H1 (cell line): ENCODE results near the gene DIP2B. TPM values are rescaled to one million over a fixed set of nuclear protein-coding genes. Genes with fewer than 3 reads are reported as not detected.
"Not testable (repeated sequence)": the region's sequence is repeated elsewhere in the genome, so short reads cannot be mapped to it uniquely, and the experiment has no call there.

Source experiments
- CTCF ChIA-PET: fragments of 300-600 bp; sonication (Branson Sonifier 250); formaldehyde crosslinking; loops from one replicate; lab custom pipeline; 2021; ENCODE audit not compliant: partially characterized antibody; lab: Charles Lee
- POLR2A ChIA-PET: fragments of 300-600 bp; sonication (Branson Sonifier 250); formaldehyde crosslinking; loops from one replicate; lab custom pipeline; 2021; ENCODE audit warnings: inconsistent platforms; ENCODE audit not compliant: partially characterized antibody; lab: Charles Lee
- DNase-seq, 2 experiments: peaks; one replicate each; pipeline versions ENCODE4 v3.0.0 to v3.0.0-alpha.2; 2010 to 2022; ENCODE audit warnings: low spot score in 2 of 2, low read depth in 1 of 2, mixed read lengths in 1 of 2
- FAIRE-seq: peaks from 2 replicates; lab custom pipeline; 2011; peaks lifted over from hg19 to GRCh38; lab: Jason Lieb, UNC
- H2AFZ ChIP-seq: 2 replicates; pipeline ENCODE4 v1.8.1; 2012; ENCODE audit warnings: low read length, inconsistent platforms
- H2AK5ac ChIP-seq: 2 replicates; pipeline ENCODE4 v1.6.1; 2013; ENCODE audit warnings: low read depth, low read length
- H2BK120ac ChIP-seq: replicated peaks from 2 replicates; pipeline ENCODE3; 2013; ENCODE audit warnings: low read depth, low read length, inconsistent platforms
- H2BK12ac ChIP-seq: 2 replicates; pipeline ENCODE4 v1.6.1; 2013; ENCODE audit warnings: low read depth, low read length
- H2BK15ac ChIP-seq: 2 replicates; pipeline ENCODE4 v1.6.1; 2013; ENCODE audit warnings: low read length
- H2BK20ac ChIP-seq: 2 replicates; pipeline ENCODE4 v1.6.1; 2013; ENCODE audit warnings: low read length
- H2BK5ac ChIP-seq: 2 replicates; pipeline ENCODE4 v1.6.1; 2013; ENCODE audit warnings: low read depth, low read length
- H3K14ac ChIP-seq: 2 replicates; pipeline ENCODE4 v1.6.1; 2013; ENCODE audit warnings: inconsistent platforms; ENCODE audit not compliant: insufficient read length
- H3K18ac ChIP-seq: 2 replicates; pipeline ENCODE4 v1.6.1; 2013; ENCODE audit warnings: low read length; ENCODE audit errors: extremely low read depth
- H3K23ac ChIP-seq: 2 replicates; pipeline ENCODE4 v1.6.1; 2013; ENCODE audit warnings: inconsistent platforms; ENCODE audit not compliant: insufficient read length
- H3K23me2 ChIP-seq: 2 replicates; pipeline ENCODE4 v1.6.1; 2013; ENCODE audit warnings: low read depth, low read length
- H3K27ac ChIP-seq: 2 replicates; pipeline ENCODE4 v1.6.1; 2011; ENCODE audit warnings: low read depth, low read length, inconsistent platforms
- H3K27me3 ChIP-seq, 4 experiments: replicated peaks in 1 of 4; 1 replicate in 1 of 4; 2 replicates in 3 of 4; pipeline versions ENCODE4 v1.6.1 to v1.8.1; 2011 to 2013; ENCODE audit warnings: low read length in 3 of 4, mild to moderate bottlenecking in 3 of 4, inconsistent platforms in 2 of 4, mixed read lengths in 2 of 4, moderate library complexity in 1 of 4; ENCODE audit not compliant: control insufficient read depth in 3 of 4, insufficient read depth in 3 of 4; ENCODE audit errors: extremely low read depth in 1 of 4
- H3K36me3 ChIP-seq, 4 experiments: 2 replicates each; pipeline versions ENCODE4 v1.6.1 to v1.8.1; 2011 to 2013; ENCODE audit warnings: mild to moderate bottlenecking in 4 of 4, low read length in 3 of 4, moderate library complexity in 2 of 4, control low read depth in 1 of 4, inconsistent platforms in 1 of 4; ENCODE audit not compliant: insufficient read depth in 4 of 4, control insufficient read depth in 2 of 4
- H3K4ac ChIP-seq: replicated peaks from 2 replicates; pipeline ENCODE3; 2013; ENCODE audit warnings: low read length, low read depth, mixed read lengths, inconsistent platforms; ENCODE audit not compliant: insufficient read length
- H3K4me1 ChIP-seq, 4 experiments: replicated peaks in 1 of 4; 1 replicate in 1 of 4; 2 replicates in 3 of 4; pipeline versions ENCODE4 v1.6.1 to v1.8.1; 2011 to 2013; ENCODE audit warnings: low read length in 3 of 4, inconsistent platforms in 2 of 4, mixed read lengths in 1 of 4; ENCODE audit not compliant: insufficient read depth in 4 of 4, control insufficient read depth in 3 of 4
- H3K4me2 ChIP-seq, 2 experiments: 2 replicates each; pipeline versions ENCODE4 v1.6.1 to v1.8.1; 2011 to 2013; ENCODE audit warnings: low read depth in 2 of 2, low read length in 2 of 2, control low read depth in 1 of 2, inconsistent platforms in 1 of 2, mild to moderate bottlenecking in 1 of 2; ENCODE audit not compliant: insufficient read depth in 1 of 2
- H3K4me3 ChIP-seq, 4 experiments: fragments of 200-600, 300-600 bp in 1 of 4; sonication (generic), shearing (Covaris generic), sonication (Bioruptor Twin) in 1 of 4; 2 replicates each; pipeline versions ENCODE4 v1.5.1 to v1.8.1; 2011 to 2016; ENCODE audit warnings: low read length in 4 of 4, low read depth in 3 of 4, control low read depth in 2 of 4, inconsistent platforms in 2 of 4, mild to moderate bottlenecking in 2 of 4, mixed read lengths in 1 of 4, moderate library complexity in 1 of 4; ENCODE audit not compliant: insufficient read depth in 2 of 4; ENCODE audit errors: extremely low read depth in 1 of 4
- H3K56ac ChIP-seq: replicated peaks from 2 replicates; pipeline ENCODE3; 2013; ENCODE audit warnings: low read depth, mild to moderate bottlenecking, mixed read lengths, low read length, inconsistent platforms; ENCODE audit not compliant: insufficient read length
- H3K79me1 ChIP-seq: 2 replicates; pipeline ENCODE4 v1.6.1; 2013; ENCODE audit warnings: low read depth, low read length, control low read depth
- H3K79me2 ChIP-seq, 2 experiments: 2 replicates each; pipeline versions ENCODE4 v1.6.1 to v1.8.1; 2012 to 2013; ENCODE audit warnings: low read length in 2 of 2, mild to moderate bottlenecking in 2 of 2, inconsistent platforms in 1 of 2; ENCODE audit not compliant: insufficient read depth in 2 of 2, control insufficient read depth in 1 of 2
- H3K9ac ChIP-seq, 4 experiments: replicated peaks in 1 of 4; 1 replicate in 1 of 4; 2 replicates in 3 of 4; pipeline versions ENCODE4 v1.6.1 to v1.8.1; 2011 to 2013; ENCODE audit warnings: low read depth in 3 of 4, low read length in 3 of 4, control low read depth in 2 of 4, mild to moderate bottlenecking in 2 of 4, moderate library complexity in 2 of 4, inconsistent platforms in 1 of 4; ENCODE audit errors: extremely low read depth in 1 of 4
- H3K9me3 ChIP-seq, 2 experiments: 2 replicates each; pipeline versions ENCODE4 v1.6.1 to v1.8.1; 2012 to 2013; ENCODE audit warnings: mild to moderate bottlenecking in 2 of 2, moderate library complexity in 2 of 2, control low read depth in 1 of 2, inconsistent platforms in 1 of 2, low read depth in 1 of 2, low read length in 1 of 2, mixed read lengths in 1 of 2; ENCODE audit not compliant: insufficient read depth in 2 of 2
- H4K20me1 ChIP-seq, 2 experiments: replicated peaks in 1 of 2; 2 replicates each; pipeline versions ENCODE3 to v1.8.1; 2011 to 2013; ENCODE audit warnings: inconsistent platforms in 2 of 2, low read length in 2 of 2, mild to moderate bottlenecking in 1 of 2; ENCODE audit not compliant: insufficient read depth in 2 of 2, control insufficient read depth in 1 of 2
- H4K5ac ChIP-seq: 2 replicates; pipeline ENCODE4 v1.6.1; 2013; ENCODE audit warnings: low read length, low read depth, mixed read lengths, inconsistent platforms; ENCODE audit not compliant: insufficient read length
- H4K8ac ChIP-seq: 2 replicates; pipeline ENCODE4 v1.8.0; 2013; ENCODE audit warnings: mild to moderate bottlenecking, moderate library complexity, low read length, inconsistent platforms; ENCODE audit not compliant: insufficient read depth; ENCODE audit errors: extremely low read depth
- H4K91ac ChIP-seq: replicated peaks from 2 replicates; pipeline ENCODE3; 2013; ENCODE audit warnings: low read length, mixed read lengths, inconsistent platforms; ENCODE audit not compliant: insufficient read length
- WGBS, 2 experiments: shearing (Covaris generic) in 1 of 2; methylation state at CpG; one replicate each; pipeline versions ENCODE4 v1.1.6 to v1.1.7; 2013 to 2015; ENCODE audit warnings: low lambda C conversion rate in 2 of 2, mixed read lengths in 2 of 2, inconsistent platforms in 1 of 2, low coverage in 1 of 2, missing lambda C conversion rate in 1 of 2; ENCODE audit not compliant: insufficient replicate concordance in 2 of 2, insufficient coverage in 1 of 2, insufficient read length in 1 of 2; ENCODE audit errors: extremely low coverage in 1 of 2, missing lambda C conversion rate in 1 of 2; 5-methylcytosine and 5-hydroxymethylcytosine counted together
- polyA plus RNA-seq, 7 experiments: library from polyadenylated mRNA; depleted of rRNA in 3 of 7; stranded (reverse) in 5 of 7; unstranded in 2 of 7; fragments of >200 nt in 5 of 7; fragments of 200-250 nt in 2 of 7; gene quantifications; 1 replicate in 5 of 7; 2 replicates in 1 of 7; 4 replicates in 1 of 7; pipeline versions ENCODE4 v1.2.1 to v1.2.3, GENCODE V29; 2011 to 2013; ENCODE audit warnings: missing spikeins in 2 of 7, mixed read lengths in 2 of 7
- total RNA-seq: library from RNA; stranded (reverse); fragmentation: NEBNext Ultra II Directional; extraction: Animal tissue kit (Norgen Biotek cat#: 25700); gene quantifications from 2 replicates; pipeline ENCODE4 v1.2.1, GENCODE V29; 2021

Gene DIP2B
- total and polyA plus RNA-seq, 2 of the 8 experiments (the other 6 are each of a cell fraction or from before 2014, with no cell fraction given) = 11.1 to 29.6 TPM

GRCh38 chr12:50521781-50522180 is 17.0 kb downstream of the DIP2B start:
- not testable (repeated sequence) for FAIRE-seq, H3K18ac ChIP-seq, H3K9ac ChIP-seq, H3K4me3 ChIP-seq, H4K5ac ChIP-seq, H3K9me3 ChIP-seq, H3K4ac ChIP-seq, DNase-seq, H3K27ac ChIP-seq, H4K20me1 ChIP-seq, H2BK12ac ChIP-seq, H3K4me2 ChIP-seq, H2BK15ac ChIP-seq, H3K36me3 ChIP-seq, H2BK5ac ChIP-seq, H3K56ac ChIP-seq, H4K8ac ChIP-seq, H2AK5ac ChIP-seq, H3K14ac ChIP-seq, H2AFZ ChIP-seq, H4K91ac ChIP-seq, H3K4me1 ChIP-seq, H3K23ac ChIP-seq, H3K27me3 ChIP-seq, H2BK20ac ChIP-seq, H2BK120ac ChIP-seq, H3K23me2 ChIP-seq, H3K79me1 ChIP-seq
- ChIA-PET CTCF (interaction anchor here (0.8 kb wide), 1 partner anchor 14 kb away, joined by 4 read pairs; no protein-coding TSS in a partner anchor), POLR2A (interaction anchor here (3.0 kb wide), 1 partner anchor 13 kb away, joined by 11 read pairs; no protein-coding TSS in a partner anchor)
- H3K79me2 ChIP-seq = peaks cover 3 to 68% of the 10 kb centered on the region in 2 experiments
- WGBS, 2 experiments = 96% methylated on average over 4 of the region's 4 CpGs; no CpG with 5 or more reads in 1 of the 2 experiments
